Transverse colon (tissue), 4 donors: Measurements from ENCODE around the gene IL7R. TPM values are rescaled to one million over a fixed set of nuclear protein-coding genes. Genes with fewer than 3 reads are reported as not detected.

Experiments used
- DNase-seq: peaks from one replicate; pipeline ENCODE4 v3.0.0-alpha.2; 2019
- H3K27ac ChIP-seq, 4 donors: fragments of 200-600 bp; sonication (generic); 2 replicates each; pipeline ENCODE4 v1.5.1; 2016 to 2018; ENCODE audit warnings: inconsistent platforms in 4 of 4
- H3K27me3 ChIP-seq: fragments of 200-600 bp; sonication (generic); 2 replicates; pipeline ENCODE4 v1.5.1; 2017; ENCODE audit warnings: inconsistent platforms
- H3K36me3 ChIP-seq, 4 donors: fragments of 200-600 bp; sonication (generic); 2 replicates each; pipeline ENCODE4 v1.5.1; 2017 to 2019; ENCODE audit warnings: inconsistent platforms in 4 of 4
- H3K4me1 ChIP-seq, 4 donors: fragments of 200-600 bp; sonication (generic); 2 replicates each; pipeline ENCODE4 v1.5.1; 2017 to 2020; ENCODE audit warnings: inconsistent platforms in 4 of 4
- H3K4me3 ChIP-seq, 4 donors: fragments of 200-600 bp; sonication (generic); 1 replicate in 1 of 4; 2 replicates in 3 of 4; pipeline versions ENCODE4 v1.5.1 to v1.6.1; 2017 to 2019; ENCODE audit warnings: inconsistent platforms in 4 of 4
- H3K9me3 ChIP-seq, 2 donors: fragments of 200-600 bp; sonication (generic); 2 replicates each; pipeline ENCODE4 v1.5.1; 2017 to 2019; ENCODE audit warnings: inconsistent platforms in 2 of 2
- CTCF ChIP-seq, 5 experiments: fragments of 200-600 bp in 3 of 5; fragments of 450-650 bp in 2 of 5; sonication (generic) in 3 of 5; IDR thresholded peaks; 1 replicate in 2 of 5; 2 replicates in 3 of 5; pipeline ENCODE4 v1.5.1; 2016 to 2017; ENCODE audit warnings: antibody characterized with exemption in 5 of 5, inconsistent platforms in 3 of 5, mild to moderate bottlenecking in 2 of 5, moderate library complexity in 1 of 5
- EP300 ChIP-seq: sonication (generic); formaldehyde crosslinking; IDR thresholded peaks from one replicate; pipeline ENCODE4 v1.6.1; 2017; ENCODE audit warnings: antibody characterized with exemption, low read depth
- POLR2A ChIP-seq: fragments of 450-650 bp; IDR thresholded peaks from one replicate; pipeline ENCODE4 v1.6.1; 2016; ENCODE audit warnings: antibody characterized with exemption, mild to moderate bottlenecking, moderate library complexity
- POLR2AphosphoS5 ChIP-seq, 3 donors: sonication (generic); formaldehyde crosslinking; IDR thresholded peaks; one replicate each; pipeline ENCODE4 v1.6.1; 2016; ENCODE audit warnings: antibody characterized with exemption in 3 of 3
- WGBS, 2 donors: methylation state at CpG; one replicate each; pipeline ENCODE4 v1.1.5; 2018; ENCODE audit warnings: low coverage in 1 of 2; 5-methylcytosine and 5-hydroxymethylcytosine counted together
- in situ Hi-C, 4 donors: fragments of 200-750 bp; cut with MboI; loops; one replicate each; pipeline versions ENCODE4 v1.15.0 to v1.15.1; 2017; ENCODE audit warnings: low sequenced_read_pairs in 3 of 4, low pct_ligation_motif_present in 1 of 4, low pct_unique_long_range_greater_than_20kb in 1 of 4
- intact Hi-C: fragments of 100-400 bp; cut with DNase I; formaldehyde crosslinking; loops from one replicate; pipeline ENCODE4 v1.15.1; 2023; ENCODE audit warnings: low total_unique reads
- total RNA-seq, 4 donors: library from RNA; depleted of rRNA; stranded (reverse); fragments of >200 nt; gene quantifications; one replicate each; pipeline ENCODE4 v1.1.0, GENCODE V29; 2016

Gene IL7R
- total RNA-seq, 4 donors from 2014 or later, result 3.2 to 54.8 (median 17.9) TPM

DNA sequence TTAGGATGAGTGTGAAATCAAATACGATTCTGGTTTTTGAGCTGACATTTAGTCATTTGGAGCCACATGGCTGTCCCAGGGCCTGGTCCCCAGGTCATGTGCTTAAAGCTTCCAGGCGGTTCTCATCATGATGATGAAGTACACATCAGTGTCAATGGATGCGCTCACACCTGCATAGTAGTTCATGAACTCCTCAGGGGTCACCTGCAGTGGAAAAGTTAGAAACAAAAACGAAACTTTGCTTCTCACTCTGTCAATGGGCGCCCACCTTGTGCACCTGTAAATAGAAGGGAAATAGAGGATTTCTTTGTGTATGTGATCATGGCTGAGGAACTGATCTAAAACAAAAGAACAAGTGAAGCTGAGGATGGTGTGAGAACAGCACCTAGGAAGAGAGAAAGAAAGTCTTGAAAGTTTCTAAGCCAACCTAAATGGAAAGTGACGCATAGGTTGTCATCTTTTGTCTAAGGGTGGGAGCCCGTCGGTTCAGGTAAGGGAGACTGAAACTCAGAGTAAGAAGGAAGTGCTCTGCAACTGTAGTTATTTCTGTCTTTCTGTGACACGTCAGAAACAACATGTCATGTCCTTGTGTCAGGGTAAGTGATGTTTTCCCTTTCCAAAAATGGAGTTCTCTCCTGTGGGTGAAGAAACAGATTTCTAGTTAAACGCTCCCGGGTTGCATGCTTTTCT lies 47.9 kb downstream of the IL7R start:
- intact Hi-C loops, result no loop called here
- no peaks in the 10 kb centered on the region for H3K27me3 ChIP-seq
- TF ChIP-seq CTCF (IDR thresholded peaks at IDR 0.05) (no peak), EP300 (no peak), POLR2AphosphoS5 (IDR thresholded peaks at IDR 0.05) (no peak)
- no peak for DNase-seq
- no peaks in the 10 kb centered on the region for H3K36me3 ChIP-seq
- H3K9me3 ChIP-seq, result no peaks in the 10 kb centered on the region
- 64 to 65% methylated on average over 10 to 11 of the region's 11 CpGs for WGBS, 2 donors
- H3K27ac ChIP-seq, result no peak overlapping the region
- in situ Hi-C loops, result loop anchor here in 2 of 4 donors (25.0 kb wide), 2 partner anchors 242 to 267 kb away; no protein-coding TSS in a partner anchor
- H3K4me3 ChIP-seq, result no peak overlapping the region
- no peaks in the 10 kb centered on the region for H3K4me1 ChIP-seq

GRCh38 chr5:35908228-35908627 lies 51.5 kb downstream of the IL7R start:
- no peak for DNase-seq
- in situ Hi-C loops (loop anchor here in 2 of 4 donors (25.0 kb wide), 2 partner anchors 246 to 271 kb away; no protein-coding TSS in a partner anchor), intact Hi-C loops (no loop called here)
- Histone ChIP-seq H3K4me3 (no peak overlapping the region), H3K27me3 (no peaks in the 10 kb centered on the region), H3K36me3 (no peaks in the 10 kb centered on the region), H3K4me1 (no peaks in the 10 kb centered on the region), H3K9me3 (no peaks in the 10 kb centered on the region), H3K27ac (no peak overlapping the region)
- 29 to 55% methylated on average over 1 of the region's 1 CpG for WGBS, 2 donors
- no peak for TF ChIP-seq EP300
- no peak for TF ChIP-seq POLR2AphosphoS5 (IDR thresholded peaks at IDR 0.05)
- no peak for TF ChIP-seq POLR2A
- TF ChIP-seq CTCF (IDR thresholded peaks at IDR 0.05), result no peak

GRCh38 chr5:35908814-35909213 lies 52.1 kb downstream of the IL7R start:
- Histone ChIP-seq H3K36me3 (no peaks in the 10 kb centered on the region), H3K4me3 (no peak overlapping the region), H3K4me1 (no peaks in the 10 kb centered on the region), H3K9me3 (no peaks in the 10 kb centered on the region), H3K27me3 (no peaks in the 10 kb centered on the region), H3K27ac (no peak overlapping the region)
- intact Hi-C loops, result no loop called here
- no peak for TF ChIP-seq POLR2AphosphoS5 (IDR thresholded peaks at IDR 0.05)
- TF ChIP-seq EP300, result no peak
- TF ChIP-seq CTCF (IDR thresholded peaks at IDR 0.05), result no peak
- no peak for TF ChIP-seq POLR2A
- no peak for DNase-seq
- in situ Hi-C loops, result loop anchor here in 2 of 4 donors (25.0 kb wide), 2 partner anchors 247 to 272 kb away; no protein-coding TSS in a partner anchor

- no peak for TF ChIP-seq POLR2A
- TF ChIP-seq CTCF (IDR thresholded peaks at IDR 0.05), result no peak
- no peak for TF ChIP-seq EP300
- no peak for TF ChIP-seq POLR2AphosphoS5 (IDR thresholded peaks at IDR 0.05)
- 30 to 53% methylated on average over 3 to 4 of the region's 4 CpGs for WGBS, 2 donors
- DNase-seq, result no peak
- in situ Hi-C loops, result loop anchor here in 2 of 4 donors (25.0 kb wide), 2 partner anchors 257 to 282 kb away; no protein-coding TSS in a partner anchor
- no peaks in the 10 kb centered on the region for H3K9me3 ChIP-seq
- H3K27ac ChIP-seq, result no peak overlapping the region
- no peaks in the 10 kb centered on the region for H3K36me3 ChIP-seq
- no peak overlapping the region for H3K4me3 ChIP-seq
- intact Hi-C loops, result no loop called here
- H3K27me3 ChIP-seq, result peaks cover 5% of the 10 kb centered on the region
- H3K4me1 ChIP-seq, result no peaks in the 10 kb centered on the region
These were observed 62.5 kb downstream of the IL7R start for GRCh38 chr5:35919191-35919590.
